8988T (cell line): Measurements from ENCODE around the gene RBP3.

ENCODE experiments used
- DNase-seq: peaks from one replicate; pipeline ENCODE4 v3.0.0; 2011

Gene RBP3

GRCh38 chr10:47402641-47403301 lies 54.6 kb downstream of the RBP3 start:
- DNase-seq: no peak

GRCh38 chr10:47403446-47404318 lies 55.5 kb downstream of the RBP3 start:
- DNase-seq: no peak

- no peak for DNase-seq
Observed at GRCh38 chr10:47404446-47404845, 56.3 kb downstream of the RBP3 start.

GRCh38 chr10:47404937-47405336 lies 56.8 kb downstream of the RBP3 start:
- no peak for DNase-seq

- no peak for DNase-seq
Observed at GRCh38 chr10:47405857-47406547, 57.8 kb downstream of the RBP3 start.

GRCh38 chr10:47406548-47406869 lies 58.3 kb downstream of the RBP3 start:
- no peak for DNase-seq

- DNase-seq: no peak
Observed at GRCh38 chr10:47406870-47407691, 58.9 kb downstream of the RBP3 start.
